Endothelial cell of hepatic sinusoid (primary cell): ENCODE measurements around the gene CIRBP.

Experiments
- in situ Hi-C: cut with HindIII; loops from 2 replicates; pipeline ENCODE4 v1.10.0; 2017; ENCODE audit warnings: low sequenced_read_pairs

The CIRBP gene

DNA sequence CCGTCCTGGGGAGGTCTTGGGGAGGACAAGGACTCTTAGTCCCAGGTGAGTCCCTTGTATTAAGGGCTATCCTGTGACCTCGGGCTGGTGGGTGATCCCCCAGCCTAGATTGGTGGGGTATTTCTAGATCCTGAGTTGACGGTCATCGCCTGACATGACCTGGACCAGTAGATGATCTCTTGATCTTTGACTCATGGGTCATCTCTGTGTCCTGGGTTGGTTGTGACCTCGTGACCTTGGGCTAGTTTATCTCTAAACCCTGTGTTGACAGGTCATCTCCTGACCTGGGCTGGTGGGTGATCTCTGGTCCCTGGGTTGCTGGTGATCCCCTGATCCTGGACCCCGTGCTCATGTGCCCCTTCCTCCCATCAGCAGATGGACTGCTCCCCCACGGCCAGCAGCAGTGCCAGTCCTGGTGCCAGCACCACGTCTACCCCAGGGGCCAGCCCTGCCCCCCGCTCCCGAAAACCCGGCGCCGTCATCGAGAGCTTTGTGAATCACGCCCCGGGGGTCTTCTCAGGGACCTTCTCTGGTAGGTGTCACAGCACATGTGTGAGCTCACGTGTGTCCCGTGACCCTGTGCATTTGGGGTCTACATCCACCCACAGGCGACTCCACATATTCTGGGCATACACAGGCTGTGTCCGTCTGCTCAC lies 14.5 kb upstream of the CIRBP start:
- in situ Hi-C loops, result no loop called here

DNA sequence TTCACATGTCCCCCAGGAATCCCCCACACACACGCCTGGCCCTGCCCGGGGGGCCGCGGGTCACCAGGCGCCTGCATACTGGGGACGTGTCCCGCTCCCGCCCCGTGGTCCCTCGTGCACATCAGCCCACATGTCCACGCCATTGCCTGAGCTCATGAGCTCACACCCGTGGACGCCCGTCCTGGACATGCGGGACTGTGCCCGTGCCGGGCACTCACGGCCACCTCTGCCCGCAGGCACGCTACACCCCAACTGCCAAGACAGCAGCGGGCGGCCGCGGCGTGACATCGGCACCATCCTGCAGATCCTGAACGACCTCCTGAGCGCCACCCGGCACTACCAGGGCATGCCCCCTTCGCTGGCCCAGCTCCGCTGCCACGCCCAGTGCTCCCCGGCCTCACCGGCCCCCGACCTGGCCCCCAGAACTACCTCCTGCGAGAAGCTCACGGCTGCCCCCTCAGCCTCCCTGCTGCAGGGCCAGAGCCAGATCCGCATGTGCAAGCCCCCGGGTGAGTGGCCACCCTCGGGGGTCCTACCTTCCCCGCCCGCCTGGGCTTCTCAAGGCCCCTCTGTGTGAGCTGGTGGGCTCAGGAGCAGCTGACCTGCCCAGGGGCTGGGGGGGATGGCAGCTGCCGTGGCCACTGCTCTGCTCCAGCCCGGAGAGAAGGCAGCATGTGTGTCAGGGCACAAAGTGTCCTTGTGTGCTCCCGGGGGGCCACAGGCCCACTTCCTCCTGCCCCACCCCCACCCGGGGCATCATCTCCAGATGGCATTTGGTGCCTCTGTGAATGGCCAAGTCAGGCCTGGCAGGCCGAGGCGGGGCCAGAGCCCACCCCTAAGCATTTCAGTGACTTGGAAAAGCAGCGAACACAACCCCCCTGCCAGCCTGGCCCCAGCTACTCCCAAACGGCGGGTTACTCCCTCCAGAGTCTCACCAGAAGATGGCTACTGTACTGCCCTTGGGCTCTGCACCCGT lies 13.7 kb upstream of the CIRBP start:
- in situ Hi-C loops, result no loop called here

DNA sequence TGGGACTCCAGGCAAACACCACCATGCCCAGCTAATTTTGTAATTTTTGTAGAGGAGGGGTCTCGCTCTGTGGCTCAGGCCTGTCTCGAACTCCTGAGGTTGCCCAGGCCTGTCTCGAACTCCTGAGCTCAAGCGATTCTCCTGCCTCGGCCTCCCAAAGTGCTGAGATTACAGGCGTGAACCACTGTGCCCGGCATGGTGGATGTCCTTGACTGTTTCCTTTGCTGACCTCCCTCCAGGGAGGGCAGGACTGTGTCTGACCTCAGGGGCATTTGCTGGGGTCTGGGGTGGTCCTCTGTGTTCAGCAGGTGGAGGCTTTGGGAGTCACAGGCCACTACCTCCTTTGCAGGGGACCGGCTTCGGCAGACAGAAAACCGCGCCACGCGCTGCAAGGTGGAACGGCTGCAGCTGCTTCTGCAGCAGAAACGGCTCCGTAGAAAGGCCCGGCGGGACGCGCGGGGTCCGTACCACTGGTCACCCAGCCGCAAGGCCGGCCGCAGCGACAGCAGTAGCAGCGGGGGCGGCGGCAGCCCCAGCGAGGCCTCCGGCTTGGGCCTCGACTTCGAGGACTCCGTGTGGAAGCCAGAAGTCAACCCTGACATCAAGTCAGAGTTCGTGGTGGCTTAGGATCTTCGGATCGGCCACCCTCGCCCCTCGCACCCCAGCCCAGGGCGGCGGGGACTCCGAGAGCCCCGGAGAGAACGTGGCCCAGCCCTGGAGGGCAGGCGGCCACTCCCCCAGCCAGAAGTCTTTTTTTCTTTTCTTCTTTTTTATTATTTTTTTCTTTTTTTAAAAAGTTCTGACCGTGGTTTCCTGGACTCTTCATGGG lies 12.3 kb upstream of the CIRBP start:
- in situ Hi-C loops, result no loop called here

DNA sequence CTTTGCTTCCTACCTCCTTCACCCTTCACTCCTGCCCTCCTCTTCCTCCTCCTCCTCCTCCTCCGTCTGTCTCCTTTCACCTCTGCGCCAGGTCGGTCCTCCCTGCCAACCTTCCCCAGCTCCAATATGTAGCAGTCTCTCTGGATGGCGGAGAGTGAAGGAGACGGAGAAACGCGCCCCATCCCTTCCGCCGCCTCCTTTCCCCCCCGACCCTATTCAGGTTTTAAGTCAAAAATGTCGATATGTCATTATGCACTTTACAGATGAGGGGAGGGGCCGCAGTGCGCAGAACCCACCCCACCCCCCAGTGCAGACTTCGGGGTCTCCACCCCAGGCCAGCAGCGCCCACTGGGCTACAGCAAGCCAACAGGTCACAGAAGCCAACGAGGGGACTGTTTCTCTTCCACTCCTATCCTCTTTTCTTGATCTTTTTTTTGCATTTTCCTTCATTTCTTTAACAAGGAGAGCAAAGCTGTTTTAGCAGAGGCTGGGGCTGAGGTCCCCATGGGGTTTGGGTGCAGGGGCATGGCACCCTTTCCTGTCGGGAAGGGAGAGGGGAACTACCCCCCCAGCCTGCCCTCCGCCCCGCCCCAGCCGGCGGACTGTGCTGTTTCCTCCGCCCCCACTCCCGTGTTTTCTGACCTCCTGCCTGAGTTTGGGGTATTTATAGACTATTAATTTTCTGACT lies 11.5 kb upstream of the CIRBP start:
- in situ Hi-C loops, result no loop called here

DNA sequence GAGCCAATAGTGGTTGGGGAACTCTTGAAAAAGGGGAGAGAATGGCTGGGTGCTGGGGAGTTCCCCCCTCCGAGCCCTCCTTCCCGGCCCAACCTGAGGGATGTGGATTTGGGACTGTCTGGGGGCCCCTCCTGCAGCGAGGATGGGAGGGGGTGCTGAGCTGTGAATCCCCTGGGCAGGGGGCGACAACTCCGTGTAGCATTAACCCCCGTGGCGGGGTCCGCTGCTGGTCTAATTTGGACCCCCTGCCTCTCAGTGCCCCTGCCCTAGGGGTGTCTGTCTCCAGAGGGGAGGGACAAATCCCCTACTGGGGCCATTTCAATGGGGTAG lies 11.0 kb upstream of the CIRBP start:
- in situ Hi-C loops, result no loop called here

DNA sequence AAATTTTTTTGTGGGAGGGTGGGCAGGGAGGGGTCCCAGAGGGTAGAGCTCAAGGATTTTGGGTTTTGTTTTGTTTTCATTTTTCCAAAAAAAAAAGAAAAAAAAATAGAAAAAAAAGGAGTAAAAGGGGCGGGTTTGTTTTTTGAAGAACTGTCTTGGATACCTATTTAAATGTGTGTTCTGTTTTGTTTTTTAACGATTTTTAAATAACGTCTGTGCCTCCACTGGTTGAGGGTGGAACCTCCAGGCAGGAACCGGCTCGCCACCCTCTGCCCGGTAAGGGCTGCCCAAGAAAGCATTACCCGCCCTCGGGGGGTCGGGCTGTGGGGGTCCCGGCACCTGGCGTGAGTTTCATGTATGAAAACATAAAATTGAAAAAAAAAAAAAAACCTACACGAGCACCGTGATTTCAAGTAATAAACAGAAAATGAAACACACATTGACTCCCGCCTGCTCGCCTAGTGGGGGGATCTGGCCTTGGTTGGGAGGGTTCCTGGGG lies 10.4 kb upstream of the CIRBP start:
- in situ Hi-C loops, result no loop called here

DNA sequence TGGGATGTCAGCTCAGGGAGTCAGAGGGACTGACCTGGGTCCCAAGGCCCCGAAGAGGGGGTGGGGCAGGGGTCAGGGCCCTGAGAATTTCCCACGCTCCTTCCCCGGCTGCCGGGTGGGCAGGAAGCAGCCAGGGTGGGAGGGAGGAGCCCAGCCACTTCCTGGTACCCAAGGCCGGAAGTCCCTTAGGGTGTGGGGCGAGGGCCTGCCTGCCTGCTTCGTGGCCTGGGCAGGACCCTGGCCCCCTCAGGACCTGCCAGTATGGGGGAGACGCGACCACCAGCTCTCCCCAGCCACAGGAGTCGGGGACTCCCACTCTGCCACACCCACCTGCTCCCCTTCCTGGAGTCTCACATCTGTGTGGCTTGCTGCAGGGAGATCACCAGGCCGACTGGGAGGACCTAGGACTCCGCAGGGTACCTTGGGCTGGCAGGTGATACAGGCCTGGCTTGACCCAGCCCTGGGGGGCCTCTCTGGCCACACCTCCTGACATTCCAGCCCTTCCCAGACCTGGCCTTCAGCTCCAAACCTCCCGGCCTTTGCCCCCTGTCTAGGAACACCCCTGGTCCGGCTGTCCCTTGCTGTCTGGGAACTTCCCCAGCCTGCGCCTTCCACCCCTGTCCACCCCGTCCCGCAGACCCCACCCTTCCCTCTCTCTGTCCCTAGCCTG lies 9.8 kb upstream of the CIRBP start:
- in situ Hi-C loops, result no loop called here

DNA sequence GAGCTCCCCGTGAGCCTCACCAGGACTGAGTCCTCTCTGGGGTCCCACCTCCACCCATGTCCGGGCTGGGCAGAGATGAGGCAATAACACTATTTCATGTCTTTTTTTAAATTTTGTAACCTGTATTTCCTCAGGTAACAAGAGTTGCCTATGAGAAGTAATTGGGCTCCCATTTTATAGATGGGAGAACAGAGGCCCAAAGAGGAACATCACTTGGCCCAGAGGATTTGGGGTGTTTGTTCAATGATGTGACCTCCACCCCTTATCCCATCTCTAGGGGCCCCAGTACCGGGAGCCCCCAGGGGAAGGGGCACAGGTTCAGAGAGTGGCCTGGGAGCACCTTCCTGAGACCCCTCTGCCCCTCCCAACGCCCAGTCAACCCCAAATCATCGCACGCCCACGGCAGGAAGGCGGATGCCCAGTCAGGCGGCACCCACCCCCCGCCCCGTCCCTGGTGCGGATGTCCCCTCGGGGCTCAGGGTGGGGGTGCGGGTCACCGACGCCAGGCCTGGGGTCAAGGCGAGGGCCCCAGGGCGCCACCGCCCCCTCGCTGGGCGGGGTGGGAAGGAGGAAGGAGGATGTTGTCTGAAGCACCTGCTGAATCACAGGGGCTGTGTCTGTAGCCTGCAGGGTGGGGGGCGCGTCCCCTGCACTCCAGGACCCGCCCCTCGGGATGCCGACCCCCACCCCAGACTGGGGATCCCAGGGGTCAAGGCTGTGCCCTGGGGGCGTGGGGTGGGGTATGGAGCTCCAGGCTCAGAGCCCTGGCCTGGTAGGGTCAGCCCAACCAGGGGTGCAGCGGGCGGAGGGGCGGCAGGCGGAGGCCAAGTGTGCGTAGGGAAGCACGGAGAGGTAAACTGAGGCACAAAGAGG lies 9.0 kb upstream of the CIRBP start:
- in situ Hi-C loops, result loop anchor here (10.0 kb wide), 1 partner anchor 135 kb away; no protein-coding TSS in a partner anchor

DNA sequence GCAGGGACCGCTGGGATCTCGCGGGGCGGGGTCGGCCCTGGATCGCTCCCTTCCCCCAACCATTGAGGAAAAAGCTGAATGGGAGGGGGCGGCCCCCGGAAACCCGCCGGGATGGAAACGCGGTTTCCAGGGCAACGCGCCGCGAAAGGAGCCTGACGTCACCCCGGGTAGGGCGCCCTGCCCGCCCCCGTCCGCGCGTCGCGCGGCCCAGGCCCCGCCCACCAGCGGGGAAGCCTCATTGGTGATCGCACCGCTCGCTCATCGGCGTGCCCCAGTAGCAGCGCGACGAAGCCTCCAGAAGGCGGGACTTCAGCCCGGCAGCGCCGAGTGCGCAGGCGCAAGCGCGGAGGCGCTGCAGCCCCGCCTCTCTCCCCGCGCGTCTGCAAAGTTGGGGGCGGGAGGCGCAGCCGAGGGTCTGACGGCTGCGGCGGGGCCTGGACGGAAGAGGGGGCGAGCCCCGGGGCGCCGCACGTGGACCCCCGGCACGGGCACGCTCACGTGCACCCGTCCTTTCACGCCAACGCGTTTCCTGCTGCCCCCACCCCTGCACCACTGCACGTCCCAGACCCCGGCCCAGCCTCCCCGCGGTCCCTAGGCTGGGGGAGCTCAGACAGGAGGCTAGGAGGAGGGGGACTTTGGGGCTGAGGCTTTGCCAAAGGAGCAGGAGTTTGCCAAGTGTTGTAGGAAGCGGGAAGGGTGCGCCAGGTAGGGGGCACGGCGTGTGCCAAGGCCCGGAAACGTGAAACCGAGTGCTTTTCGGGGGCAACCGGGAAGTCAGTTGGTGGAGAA lies 8.2 kb upstream of the CIRBP start:
- in situ Hi-C loops, result loop anchor here (10.0 kb wide), 1 partner anchor 136 kb away; no protein-coding TSS in a partner anchor

DNA sequence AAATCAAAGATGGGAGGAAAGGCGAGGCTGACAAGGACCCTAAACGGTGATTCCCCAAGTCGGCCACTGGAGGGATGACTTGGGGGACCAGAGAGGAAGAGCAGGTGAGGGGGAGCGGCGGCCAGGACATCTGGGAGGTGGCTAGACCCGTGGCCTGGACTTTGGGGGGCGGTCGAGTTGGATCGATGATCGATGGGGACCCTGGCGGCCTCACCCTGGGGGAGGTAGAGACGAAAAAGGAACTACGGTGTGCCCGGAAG lies 7.7 kb upstream of the CIRBP start:
- in situ Hi-C loops, result loop anchor here (10.0 kb wide), 1 partner anchor 137 kb away; no protein-coding TSS in a partner anchor

DNA sequence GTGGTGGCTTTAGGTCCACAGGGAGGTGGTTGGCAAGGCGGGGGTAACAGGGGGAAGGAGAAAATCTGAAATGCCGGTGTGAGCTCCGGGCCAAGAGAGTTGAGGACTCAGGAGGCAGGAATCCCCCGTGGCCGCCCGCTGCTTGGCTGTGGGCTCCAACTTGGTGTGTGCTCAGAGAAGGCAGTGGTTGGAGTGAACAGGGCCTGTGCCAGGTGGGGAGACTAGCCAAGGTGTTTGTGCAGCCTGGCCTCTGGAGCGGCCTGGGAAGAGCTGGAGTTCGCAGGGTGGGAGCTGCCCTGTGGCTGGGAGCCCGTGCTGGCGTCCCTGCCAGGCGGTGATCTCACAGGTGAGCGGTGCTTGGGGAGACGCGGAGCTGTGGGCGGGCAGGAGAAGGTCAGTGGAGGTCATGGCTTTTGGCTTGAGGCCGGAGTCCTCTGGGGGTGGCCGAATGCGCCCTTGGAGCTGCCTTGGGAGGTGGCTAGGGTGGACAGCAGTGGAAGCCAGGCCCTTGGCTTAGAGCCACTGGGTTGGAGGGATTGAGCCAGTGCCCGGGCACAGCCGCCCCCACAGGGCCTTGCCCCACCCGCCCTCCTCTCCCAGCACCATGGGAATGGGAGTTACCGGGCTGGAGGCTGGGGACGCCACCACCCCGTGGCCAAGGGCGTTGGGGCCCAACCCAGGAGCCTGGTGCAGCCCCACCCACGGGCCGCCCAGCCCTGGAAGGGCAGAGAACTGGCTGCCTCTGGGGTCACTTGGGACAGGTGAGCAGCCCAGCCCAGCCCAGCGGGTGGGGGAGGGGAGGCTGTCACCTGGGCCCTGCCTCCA lies 7.1 kb upstream of the CIRBP start:
- in situ Hi-C loops, result loop anchor here (10.0 kb wide), 1 partner anchor 137 kb away; no protein-coding TSS in a partner anchor

DNA sequence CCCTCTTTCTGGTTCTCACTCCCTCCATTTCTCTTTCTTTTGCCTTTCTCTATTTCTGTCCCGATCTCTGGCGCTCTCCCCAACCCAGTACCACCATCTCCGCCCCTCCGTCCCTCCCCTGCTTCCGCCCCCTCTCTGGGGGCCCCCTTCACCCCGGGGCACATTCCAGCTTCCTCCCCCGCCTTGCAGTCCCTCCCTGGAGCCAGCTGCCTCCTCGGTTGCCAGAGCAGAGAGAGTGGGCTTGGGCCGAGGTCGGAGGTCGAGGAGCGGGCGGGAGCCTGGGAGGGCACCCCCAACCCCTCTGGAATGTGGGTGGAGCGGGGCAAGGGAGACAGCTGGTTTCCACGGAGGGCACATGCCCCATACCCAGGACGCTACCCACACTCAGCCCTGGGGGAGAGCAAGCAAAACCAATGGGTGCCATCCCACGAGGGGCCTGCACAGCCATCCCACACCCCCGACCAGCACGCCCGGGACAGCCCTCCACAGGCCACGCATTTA lies 6.5 kb upstream of the CIRBP start:
- in situ Hi-C loops, result loop anchor here (10.0 kb wide), 1 partner anchor 138 kb away; no protein-coding TSS in a partner anchor

DNA sequence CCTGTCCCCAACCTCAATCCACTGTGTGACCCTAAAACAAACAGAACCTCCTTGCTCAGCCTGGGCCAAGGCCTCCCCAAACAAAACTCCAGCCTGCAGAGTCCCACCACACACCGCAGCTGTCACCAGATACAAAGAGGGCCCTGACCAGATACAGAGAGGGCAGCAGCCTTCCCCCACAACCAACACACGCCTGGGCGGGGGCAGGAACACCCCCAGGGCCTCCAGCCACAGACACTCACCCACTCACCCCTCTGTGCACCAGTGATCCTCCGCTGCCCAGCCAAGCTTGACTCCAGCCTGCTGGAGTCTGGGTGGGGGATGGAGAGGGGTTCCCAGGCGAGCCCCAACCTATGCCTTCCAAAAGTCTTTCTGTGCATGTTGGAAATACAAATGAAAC lies 5.9 kb upstream of the CIRBP start:
- in situ Hi-C loops, result loop anchor here (10.0 kb wide), 1 partner anchor 138 kb away; no protein-coding TSS in a partner anchor

DNA sequence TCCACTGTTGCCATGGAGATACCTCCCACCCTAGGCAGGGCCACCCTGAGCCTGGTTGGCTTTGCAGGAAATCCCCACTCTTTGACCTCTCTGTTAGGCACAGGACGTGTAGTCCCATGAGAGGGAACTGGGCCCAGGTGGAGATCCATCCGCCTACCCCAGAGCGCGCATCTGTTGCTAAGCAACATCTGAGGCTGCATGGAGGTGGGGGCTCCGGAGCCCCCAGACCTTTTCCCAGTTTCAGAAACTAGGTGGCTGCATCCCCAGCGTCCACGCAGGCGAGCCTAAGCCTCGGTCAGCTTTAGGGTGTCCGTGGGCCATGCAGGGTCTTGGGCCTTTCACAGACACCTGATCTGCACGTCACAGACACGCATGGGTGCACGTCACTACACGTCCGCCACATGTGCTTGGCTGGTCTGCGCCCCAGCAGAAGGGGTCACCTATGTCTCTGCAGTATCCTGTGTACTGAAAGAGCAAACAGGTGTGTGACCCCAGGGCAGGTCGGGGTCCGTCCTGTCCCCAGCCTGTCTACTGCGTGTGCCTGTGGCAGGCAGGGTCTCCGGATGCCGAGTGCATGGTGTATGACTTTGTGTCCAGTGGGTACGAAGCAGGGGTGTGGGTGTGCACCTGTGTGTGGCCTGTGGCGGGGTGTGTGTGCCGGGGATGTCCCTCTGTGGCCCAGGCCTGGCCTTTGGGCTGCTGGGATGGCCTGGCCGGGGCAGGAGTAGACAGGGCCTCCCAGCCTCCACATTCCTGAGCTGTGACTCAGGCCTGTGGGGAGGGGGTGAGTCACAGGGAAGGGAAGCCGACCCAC lies 4.1 kb upstream of the CIRBP start:
- in situ Hi-C loops, result loop anchor here (10.0 kb wide), 1 partner anchor 140 kb away; no protein-coding TSS in a partner anchor

DNA sequence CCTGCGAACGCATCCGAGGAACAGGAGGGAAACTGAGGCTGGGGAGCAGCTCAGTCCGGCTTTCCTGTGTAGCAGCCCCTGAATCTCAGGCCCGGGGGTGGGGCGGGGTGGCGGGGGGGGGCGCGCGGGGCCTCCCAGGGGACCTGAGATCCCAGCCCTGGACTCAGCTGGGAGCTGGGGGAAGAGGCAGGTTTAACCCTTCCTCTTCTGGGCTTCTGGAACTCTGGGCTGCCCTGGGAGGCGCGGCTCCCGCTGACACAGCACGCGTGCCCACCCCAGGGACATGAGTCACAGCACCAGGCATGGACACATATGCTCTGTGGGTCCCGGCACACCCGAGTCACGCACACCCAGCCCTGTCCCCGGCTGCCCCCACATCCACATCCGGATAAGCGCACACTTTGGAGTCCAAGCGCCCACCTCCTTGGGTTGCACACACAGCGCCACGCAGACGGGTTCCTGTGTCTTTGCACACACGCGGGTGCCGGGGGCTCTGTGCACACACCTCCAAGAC lies 3.5 kb upstream of the CIRBP start:
- in situ Hi-C loops, result loop anchor here (10.0 kb wide), 1 partner anchor 141 kb away; no protein-coding TSS in a partner anchor
